Peyer's patch (tissue), 4 donors: ENCODE data around the gene CLDN4. TPM values are rescaled to one million over a fixed set of nuclear protein-coding genes. Genes with fewer than 3 reads are reported as not detected.

ENCODE experiments used
- DNase-seq, 3 donors: peaks; one replicate each; pipeline ENCODE4 v3.0.0-alpha.2; 2017 to 2019
- H3K27ac ChIP-seq, 4 donors: fragments of 200-600 bp; sonication (generic); one replicate each; pipeline ENCODE4 v1.5.1; 2016 to 2019
- H3K27me3 ChIP-seq, 2 donors: fragments of 200-600 bp; sonication (generic); one replicate each; pipeline ENCODE4 v1.5.1; 2019
- H3K36me3 ChIP-seq, 3 donors: fragments of 200-600 bp; sonication (generic); one replicate each; pipeline ENCODE4 v1.5.1; 2016 to 2019
- H3K4me1 ChIP-seq, 4 donors: fragments of 200-600 bp; sonication (generic); one replicate each; pipeline ENCODE4 v1.5.1; 2016 to 2019
- H3K4me3 ChIP-seq, 4 donors: fragments of 200-600 bp; sonication (generic); 1 replicate in 3 of 4; 2 replicates in 1 of 4; pipeline ENCODE4 v1.5.1; 2016 to 2019; ENCODE audit warnings: mild to moderate bottlenecking in 1 of 4
- H3K9me3 ChIP-seq, 4 donors: fragments of 200-600 bp; sonication (generic); one replicate each; pipeline ENCODE4 v1.5.1; 2016 to 2019; ENCODE audit warnings: mild to moderate bottlenecking in 1 of 4
- CTCF ChIP-seq, 6 experiments: fragments of 450-650 bp in 4 of 6; fragments of 200-600 bp in 2 of 6; sonication (generic) in 1 of 6; IDR thresholded peaks; one replicate each; pipeline ENCODE4 v1.5.1; 2017 to 2019; ENCODE audit warnings: antibody characterized with exemption in 6 of 6, mild to moderate bottlenecking in 3 of 6, moderate library complexity in 1 of 6
- POLR2A ChIP-seq, 2 donors: fragments of 450-650 bp; IDR thresholded peaks; one replicate each; pipeline ENCODE4 v1.5.1; 2017; ENCODE audit warnings: antibody characterized with exemption in 2 of 2, mild to moderate bottlenecking in 2 of 2, moderate library complexity in 2 of 2
- total RNA-seq, 4 donors: library from RNA; depleted of rRNA; stranded (reverse); fragments of >200 nt; gene quantifications; one replicate each; pipeline ENCODE4 v1.1.0, GENCODE V29; 2016

The CLDN4 gene
- total RNA-seq, 4 donors from 2014 or later: 83.3 to 551 (median 450) TPM

- no peak overlapping the region for H3K4me3 ChIP-seq
- H3K27ac ChIP-seq: peak overlapping the region in 1 of 4 donors; percentile 73
- H3K4me1 ChIP-seq: peaks cover 0 to 5% (median 0%) of the 10 kb centered on the region in 4 donors
- H3K9me3 ChIP-seq: no peaks in the 10 kb centered on the region
- no peaks in the 10 kb centered on the region for H3K36me3 ChIP-seq
- peak in 2 of 3 donors; percentile 19 to 46 for DNase-seq
- no peaks in the 10 kb centered on the region for H3K27me3 ChIP-seq
- no peak for TF ChIP-seq CTCF (IDR thresholded peaks at IDR 0.05)
- no peak for TF ChIP-seq POLR2A (IDR thresholded peaks at IDR 0.05)
Measured at GRCh38 chr7:73799282-73800141, 31.3 kb upstream of the CLDN4 start.

- no peaks in the 10 kb centered on the region for H3K27me3 ChIP-seq
- H3K9me3 ChIP-seq: no peaks in the 10 kb centered on the region
- no peak for DNase-seq
- H3K4me1 ChIP-seq: peaks cover 0 to 5% (median 0%) of the 10 kb centered on the region in 4 donors
- H3K36me3 ChIP-seq: no peaks in the 10 kb centered on the region
- TF ChIP-seq POLR2A (IDR thresholded peaks at IDR 0.05) (no peak), CTCF (IDR thresholded peaks at IDR 0.05) (no peak)
- no peak overlapping the region for H3K4me3 ChIP-seq
- H3K27ac ChIP-seq: peak overlapping the region in 3 of 4 donors; percentile 38 to 73 (median 63)
Measured at GRCh38 chr7:73801577-73801976, 29.2 kb upstream of the CLDN4 start.

GRCh38 chr7:73802459-73802858 lies 28.3 kb upstream of the CLDN4 start:
- DNase-seq: peak in 2 of 3 donors; percentile 50 to 55
- Histone ChIP-seq H3K27me3 (no peaks in the 10 kb centered on the region), H3K36me3 (no peaks in the 10 kb centered on the region), H3K4me3 (no peak overlapping the region), H3K27ac (peak overlapping the region in 3 of 4 donors; percentile 38 to 73 (median 59)), H3K4me1 (peaks cover 0 to 5% (median 0%) of the 10 kb centered on the region in 4 donors), H3K9me3 (no peaks in the 10 kb centered on the region)
- peak in 1 of 2 donors; percentile 64 for TF ChIP-seq POLR2A (IDR thresholded peaks at IDR 0.05)
- no peak for TF ChIP-seq CTCF (IDR thresholded peaks at IDR 0.05)

GRCh38 chr7:73809467-73809951 lies 21.3 kb upstream of the CLDN4 start:
- DNase-seq: peak in 2 of 3 donors; percentile 85 to 89
- TF ChIP-seq CTCF (IDR thresholded peaks at IDR 0.05): no peak
- peak in 1 of 2 donors; percentile 28 for TF ChIP-seq POLR2A (IDR thresholded peaks at IDR 0.05)
- peak overlapping the region in 3 of 4 donors; percentile 65 to 85 (median 81) for H3K27ac ChIP-seq
- peaks cover 0 to 6% (median 0%) of the 10 kb centered on the region in 4 donors for H3K4me1 ChIP-seq
- H3K4me3 ChIP-seq: no peak overlapping the region
- H3K27me3 ChIP-seq: no peaks in the 10 kb centered on the region
- no peaks in the 10 kb centered on the region for H3K36me3 ChIP-seq
- H3K9me3 ChIP-seq: no peaks in the 10 kb centered on the region

GRCh38 chr7:73810998-73811360 lies 19.8 kb upstream of the CLDN4 start:
- no peak overlapping the region for H3K4me3 ChIP-seq
- H3K36me3 ChIP-seq: no peaks in the 10 kb centered on the region
- no peaks in the 10 kb centered on the region for H3K9me3 ChIP-seq
- peak in 1 of 3 donors; percentile 47 for DNase-seq
- TF ChIP-seq POLR2A (IDR thresholded peaks at IDR 0.05): no peak
- TF ChIP-seq CTCF (IDR thresholded peaks at IDR 0.05): no peak
- no peaks in the 10 kb centered on the region for H3K27me3 ChIP-seq
- H3K4me1 ChIP-seq: peaks cover 0 to 6% (median 0%) of the 10 kb centered on the region in 4 donors
- H3K27ac ChIP-seq: peak overlapping the region in 1 of 4 donors; percentile 26
